ENCODE results near the gene FAM124A. TPM values are rescaled to one million over a fixed set of nuclear protein-coding genes. Genes with fewer than 3 reads are reported as not detected.

FAM124A gene
- total and polyA plus RNA-seq, 10 of the 15 experiments (the other 5 are each of a cell fraction or from before 2014, with no cell fraction given), result not detected

- no peak for TF ChIP-seq FOS (IDR thresholded peaks at IDR 0.05; ENCODE audit: borderline replicate concordance, extremely low read depth, insufficient read length)
- TF ChIP-seq NRF1 (conservative IDR thresholded peaks at IDR 0.05; ENCODE audit: low read depth, low read length), result no peak
- TF ChIP-seq SKIL (IDR thresholded peaks at IDR 0.05; ENCODE audit: low read depth, poor library complexity, severe bottlenecking), result no peak
- TF ChIP-seq ZNF24 (IDR thresholded peaks at IDR 0.05), result no peak
- no peak for TF ChIP-seq BCL11A (IDR thresholded peaks at IDR 0.05; ENCODE audit: low read depth, low read length)
- TF ChIP-seq NFYB (IDR thresholded peaks at IDR 0.05; ENCODE audit: insufficient read depth, low read depth, low read length), result no peak
Measured at GRCh38 chr13:51206584-51206983, 15.6 kb upstream of the FAM124A start (continued).

GRCh38 chr13:51207881-51208280, 14.3 kb upstream of the FAM124A start:
- Histone ChIP-seq H3K9me3 (replicated peaks; ENCODE audit: control insufficient read depth, insufficient read depth, low read length) (no peaks in the 10 kb centered on the region), H3K4me3 (no peak overlapping the region), H4K20me1 (ENCODE audit: control insufficient read depth, insufficient read depth) (no peaks in the 10 kb centered on the region), H2AFZ (ENCODE audit: control insufficient read depth, low read depth, low read length) (no peak overlapping the region), H3K4me2 (ENCODE audit: control insufficient read depth, insufficient read depth) (no peak overlapping the region), H3K36me3 (ENCODE audit: control insufficient read depth in 2 of 2, insufficient read depth in 2 of 2, low read length in 1 of 2) (no peaks in the 10 kb centered on the region), H3K27me3 (replicated peaks in 1 of 2; ENCODE audit: control insufficient read depth in 2 of 2, insufficient read depth in 2 of 2, low read length in 1 of 2) (peaks cover 0 to 1% of the 10 kb centered on the region in 2 experiments; a peak in 1 of 4 replicates), H3K4me1 (ENCODE audit: control insufficient read depth, insufficient read depth, low read length) (no peaks in the 10 kb centered on the region), H3K79me2 (ENCODE audit: control insufficient read depth, insufficient read depth, low read length) (no peaks in the 10 kb centered on the region), H3K27ac (ENCODE audit: control insufficient read depth, insufficient read depth) (no peak overlapping the region), H3K9ac (ENCODE audit: control insufficient read depth, insufficient read depth, low read length) (no peak overlapping the region)
- ATAC-seq, result no peak
- POLR2A ChIA-PET, result no interaction called here
- no peak for DNase-seq (ENCODE audit: low read depth, low spot score)
- 0% methylated on average over 2 of the region's 2 CpGs for WGBS (ENCODE audit: insufficient coverage, insufficient replicate concordance, low lambda C conversion rate, missing lambda C conversion rate)
- RAD21 ChIA-PET (ENCODE audit: unreplicated experiment), result no interaction called here
- CTCF ChIA-PET, result no interaction called here
- no peak for FAIRE-seq
- no peak for TF ChIP-seq SREBF1 (IDR thresholded peaks at IDR 0.05; ENCODE audit: low read length)
- no peak for TF ChIP-seq FOS (IDR thresholded peaks at IDR 0.05; ENCODE audit: borderline replicate concordance, extremely low read depth, insufficient read length)
- no peak for TF ChIP-seq TAF1 (IDR thresholded peaks at IDR 0.05; ENCODE audit: borderline replicate concordance, low read depth, low read length)
- no peak for TF ChIP-seq CREM (IDR thresholded peaks at IDR 0.05; ENCODE audit: low read depth)
- TF ChIP-seq BHLHE40 (IDR thresholded peaks at IDR 0.05; ENCODE audit: borderline replicate concordance in 1 of 2, low read depth in 2 of 2, low read length in 1 of 2), result no peak
- TF ChIP-seq CHD2 (IDR thresholded peaks at IDR 0.05; ENCODE audit: borderline replicate concordance, low read depth, low read length), result no peak
- no peak for TF ChIP-seq ZNF24 (IDR thresholded peaks at IDR 0.05)
- no peak for TF ChIP-seq SPI1 (IDR thresholded peaks at IDR 0.05; ENCODE audit: borderline replicate concordance, insufficient read depth, low read depth, low read length)
- TF ChIP-seq SUPT20H (IDR thresholded peaks at IDR 0.05; ENCODE audit: borderline replicate concordance, control insufficient read depth, low read depth, low read length), result no peak
- TF ChIP-seq PBX3 (IDR thresholded peaks at IDR 0.05; ENCODE audit: insufficient replicate concordance, low read depth, low read length), result no peak
- TF ChIP-seq ZBTB33 (IDR thresholded peaks at IDR 0.05), result no peak
- no peak for TF ChIP-seq NR2C2 (IDR thresholded peaks at IDR 0.05; ENCODE audit: borderline replicate concordance, control insufficient read depth, insufficient read length, low read depth)
- in situ Hi-C loops (cut with MboI) (no loop called here), intact Hi-C loops (cut with micrococcal nuclease; ENCODE audit: unreplicated experiment) (no loop called here)
- no TSS peak for BruUV-seq (replicated peaks)
- SMC1A ChIA-PET (ENCODE audit: uncharacterized antibody, unreplicated experiment), result no interaction called here

Data from GM12878 (cell line).